NCI-H69 (cell line): Measurements from ENCODE around the gene UNC50.
"Not testable (repeated sequence)": the region's sequence is repeated elsewhere in the genome, so short reads cannot be mapped to it uniquely, and the experiment has no call there.

Experiments used
- DNase-seq: peaks from one replicate; lab custom pipeline; 2025; lab: John Stamatoyannopoulos, UW

The UNC50 gene

DNA sequence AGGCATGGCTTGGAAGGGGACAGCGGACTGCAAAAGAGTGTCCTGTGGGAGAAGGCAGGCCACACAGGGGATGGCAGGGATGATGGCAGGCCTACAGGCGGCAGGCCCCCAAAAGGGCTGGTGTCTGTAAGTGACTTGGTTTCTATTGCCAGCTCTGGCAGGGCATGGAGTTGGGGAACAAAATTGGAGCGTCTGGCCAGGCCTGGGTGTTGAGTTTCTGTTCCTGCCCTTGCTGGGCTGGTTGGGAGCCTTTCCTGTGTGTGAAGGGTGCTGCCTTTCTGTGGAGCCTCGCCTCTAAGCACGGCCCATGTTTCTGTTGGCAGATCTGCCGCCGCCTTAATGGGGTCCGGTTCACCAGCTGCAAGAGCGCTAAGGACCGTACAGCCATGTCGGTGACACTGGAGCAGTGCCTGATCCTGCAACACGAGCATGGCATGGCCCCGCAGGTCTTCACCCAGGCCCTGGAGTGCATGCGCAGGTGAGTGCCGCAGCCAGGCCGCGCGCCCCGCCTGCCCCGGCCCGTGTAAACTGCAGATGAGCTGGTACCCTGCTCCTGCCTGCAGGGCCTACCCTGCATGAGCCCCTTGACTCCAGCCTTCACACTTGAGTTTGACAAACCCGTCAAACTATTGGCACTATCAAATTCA lies 31.6 kb upstream of the UNC50 start:
- no peak for DNase-seq

DNA sequence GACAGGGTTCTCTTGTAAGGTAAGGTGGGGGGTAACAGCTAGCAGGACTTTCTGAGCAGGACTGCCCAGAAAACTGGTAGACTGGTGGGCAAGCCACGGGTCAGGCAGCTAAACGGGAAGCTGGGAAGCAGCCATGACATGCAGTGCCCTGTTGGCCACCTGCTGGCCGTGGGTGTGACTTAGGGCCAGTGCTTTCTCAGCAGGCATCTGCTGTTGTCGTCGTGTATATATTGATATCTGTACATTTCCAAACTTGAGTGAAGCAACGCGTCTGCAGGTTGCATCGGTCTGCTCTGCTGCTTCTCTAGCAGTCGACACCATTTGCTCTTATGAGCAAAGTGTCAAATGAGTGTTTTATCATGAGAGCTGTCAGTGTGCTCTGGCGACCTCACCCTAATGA lies 31.1 kb upstream of the UNC50 start:
- no peak for DNase-seq

DNA sequence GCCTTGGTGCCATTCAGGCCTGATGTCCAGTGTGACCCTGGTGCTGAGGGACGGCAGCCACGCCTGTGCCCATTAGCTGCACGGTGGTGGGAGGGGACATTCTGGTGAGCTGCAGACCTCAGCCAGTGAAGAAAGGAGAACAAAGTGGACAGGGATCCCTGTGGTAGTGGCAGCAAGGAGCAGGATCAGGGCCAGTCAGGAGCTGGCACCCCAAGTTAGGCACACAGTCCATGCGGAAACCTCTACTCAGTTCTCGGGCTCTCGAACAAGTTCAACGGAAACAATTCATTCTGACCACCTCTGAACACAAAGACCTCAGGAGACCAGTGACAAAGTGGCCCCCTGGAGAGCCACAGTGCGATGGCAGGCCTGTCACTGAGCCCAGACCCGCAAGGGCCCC lies 30.2 kb upstream of the UNC50 start:
- DNase-seq = no peak

DNA sequence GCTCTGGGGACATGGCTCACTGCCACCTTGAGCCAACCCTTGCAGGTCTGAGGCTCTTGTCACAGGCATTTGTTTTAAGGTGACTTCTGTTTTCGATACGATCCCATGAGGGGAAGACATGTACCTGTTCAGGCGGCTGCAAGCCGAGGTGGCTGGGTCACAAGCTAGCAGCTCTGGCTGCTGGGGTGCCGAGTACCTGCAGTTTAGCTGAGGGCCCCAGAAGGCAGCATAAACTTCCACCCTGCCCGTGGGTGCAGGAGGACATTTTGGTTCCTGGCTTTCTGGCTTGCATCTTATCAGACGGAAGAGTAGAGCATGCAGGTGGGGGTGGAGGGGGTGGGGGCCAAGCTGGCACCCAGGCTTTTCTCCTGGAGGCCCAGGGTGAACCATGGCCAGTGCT lies 28.5 kb upstream of the UNC50 start:
- DNase-seq = no peak

DNA sequence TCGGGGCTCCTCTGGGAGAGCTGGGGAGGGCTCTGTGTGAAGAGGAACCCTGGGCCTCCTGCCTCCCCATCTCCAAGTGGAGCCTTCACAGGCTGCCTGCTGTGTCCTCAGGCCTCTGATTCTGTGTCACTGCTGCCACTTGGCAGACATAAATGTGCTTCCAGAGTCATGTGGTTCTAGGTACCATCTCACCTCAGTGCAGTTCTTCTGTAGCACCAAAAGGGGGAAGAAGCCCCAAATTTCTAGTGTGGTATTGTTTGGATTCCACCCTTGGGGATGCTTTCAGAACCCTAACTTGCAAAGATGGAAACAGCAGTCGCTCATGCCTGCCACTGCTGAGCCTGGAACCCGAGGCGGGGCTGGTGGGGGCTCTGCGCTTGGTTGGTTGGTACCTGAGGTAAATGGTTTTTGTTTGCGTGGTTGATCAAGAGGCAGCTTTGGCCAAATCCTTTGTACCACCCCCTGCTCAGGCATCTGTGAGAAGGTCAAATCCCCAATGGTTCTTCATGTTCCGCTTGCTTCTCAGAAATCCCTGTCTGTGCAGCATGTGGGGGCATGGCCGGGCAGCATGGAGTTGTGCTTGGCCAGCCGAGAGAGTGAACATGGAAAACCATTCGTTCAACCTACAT lies 27.6 kb upstream of the UNC50 start:
- no peak for DNase-seq

DNA sequence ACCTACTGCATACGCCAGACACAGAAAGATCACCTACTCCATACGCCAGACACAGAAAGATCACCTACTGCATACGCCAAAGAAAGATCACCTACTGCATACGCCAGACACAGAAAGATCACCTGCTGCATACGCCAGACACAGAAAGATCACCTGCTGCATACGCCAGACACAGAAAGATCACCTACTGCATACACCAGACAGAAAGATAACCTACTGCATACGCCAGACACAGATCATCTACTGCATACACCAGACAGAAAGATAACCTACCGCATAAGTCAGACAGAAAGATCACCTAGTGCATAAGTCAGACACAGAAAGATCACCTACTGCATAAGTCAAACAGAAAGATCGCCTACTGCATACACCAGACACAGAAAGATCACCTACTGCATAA lies 25.9 kb upstream of the UNC50 start:
- DNase-seq = no peak

DNA sequence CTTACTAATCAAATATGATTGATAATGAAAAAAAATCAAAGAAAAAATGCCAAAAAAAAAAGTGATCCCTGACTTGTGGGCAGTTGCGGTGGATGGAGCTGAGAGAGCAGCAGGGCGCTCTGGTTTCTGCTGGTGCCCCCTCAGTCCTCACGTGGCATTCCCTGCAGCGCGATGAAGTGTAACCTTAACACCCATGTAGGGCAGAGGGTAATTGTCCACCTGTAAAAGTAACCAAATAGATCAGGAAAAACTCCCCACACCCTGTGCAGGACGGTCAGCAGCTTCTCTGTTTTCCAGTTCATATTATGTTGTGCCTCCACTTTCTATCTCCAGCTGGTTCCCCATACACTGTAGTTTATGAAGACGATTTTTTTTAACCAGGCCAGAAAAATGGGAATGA lies 25.1 kb upstream of the UNC50 start:
- DNase-seq = no peak

DNA sequence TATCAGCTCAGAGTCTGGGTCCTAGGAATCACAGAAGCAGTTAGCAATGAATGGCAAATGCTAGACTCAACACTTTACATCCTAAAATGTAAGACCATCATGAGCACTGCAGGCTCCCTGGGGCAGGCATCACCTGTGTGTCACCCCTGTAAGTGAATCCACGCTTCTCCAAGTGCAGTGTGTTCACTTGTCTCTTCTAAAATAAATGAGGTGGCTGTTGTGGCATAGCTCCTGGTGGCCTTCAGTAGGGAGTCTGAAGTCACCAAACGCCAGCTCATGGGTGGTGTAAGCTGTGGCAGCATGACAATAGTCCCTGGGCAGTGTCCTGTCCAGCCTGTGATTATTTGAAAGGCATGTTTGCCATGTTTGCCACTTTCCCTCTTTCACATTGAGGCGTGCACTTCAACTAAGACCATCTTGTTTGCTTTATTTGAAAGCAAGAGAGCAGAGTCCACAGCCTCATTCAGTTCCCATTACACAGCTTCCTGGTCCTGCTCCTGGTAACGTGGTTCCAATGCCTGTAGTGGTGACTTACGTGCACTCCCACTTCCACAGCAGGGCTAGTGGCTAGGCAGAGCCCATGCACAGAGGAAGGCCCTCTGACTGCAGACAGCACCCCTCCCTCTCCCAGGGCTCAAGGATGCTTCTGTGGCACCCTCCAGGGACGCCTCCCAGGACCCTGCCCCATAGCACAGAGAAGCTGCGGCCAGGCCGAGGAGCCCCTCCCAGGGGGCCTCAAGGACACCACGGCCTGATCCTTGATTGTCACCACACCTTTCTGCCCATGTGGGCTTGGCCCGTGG lies 24.4 kb upstream of the UNC50 start:
- peak; percentile 13 for DNase-seq

DNA sequence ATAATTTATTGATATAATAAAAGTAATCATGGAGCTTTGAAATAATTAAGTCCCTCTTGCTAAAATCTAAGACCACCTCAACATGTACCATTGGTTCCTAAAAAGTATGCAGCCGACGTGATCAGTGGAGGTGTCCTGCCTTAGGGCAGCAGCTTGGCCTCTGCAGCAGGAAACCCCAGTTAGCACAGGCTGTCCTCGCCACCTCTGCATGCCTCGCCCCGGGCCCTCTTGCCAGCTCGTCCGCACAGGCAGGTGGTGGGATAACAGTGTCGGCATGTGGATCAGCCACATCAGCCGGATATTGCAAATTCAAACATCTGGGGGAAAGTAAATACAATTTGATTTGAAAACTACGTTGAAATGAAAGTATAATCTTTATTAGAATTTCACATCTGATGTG lies 23.0 kb upstream of the UNC50 start:
- DNase-seq = no peak

DNA sequence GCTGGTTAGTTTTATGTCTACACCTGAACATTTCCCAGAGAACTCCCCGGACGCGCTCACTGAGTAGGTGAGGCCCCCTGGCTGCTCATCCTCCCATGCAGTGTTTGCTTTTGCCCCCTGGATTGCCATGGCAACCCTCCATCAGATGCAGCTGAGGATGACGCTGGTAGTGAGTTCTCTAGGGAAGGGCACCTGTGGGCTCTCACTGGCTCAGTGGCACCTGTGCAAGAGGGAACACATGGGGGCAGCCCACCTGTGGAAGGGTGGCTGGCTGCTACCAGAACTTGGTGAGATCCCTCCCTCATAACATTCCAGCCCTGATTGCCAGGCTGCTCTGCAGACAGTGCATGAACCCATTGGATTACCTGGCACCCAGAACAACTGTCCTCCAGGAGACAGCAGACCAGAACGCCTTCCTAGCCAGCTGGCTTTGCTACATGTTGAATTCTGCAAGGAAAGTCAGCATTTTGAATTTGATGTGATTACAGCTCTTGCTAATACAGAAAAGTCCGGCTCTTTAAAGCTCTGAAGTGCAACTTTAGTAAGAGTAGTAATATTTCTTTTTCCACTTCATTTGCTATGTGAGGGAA lies 21.7 kb upstream of the UNC50 start:
- DNase-seq = no peak

DNA sequence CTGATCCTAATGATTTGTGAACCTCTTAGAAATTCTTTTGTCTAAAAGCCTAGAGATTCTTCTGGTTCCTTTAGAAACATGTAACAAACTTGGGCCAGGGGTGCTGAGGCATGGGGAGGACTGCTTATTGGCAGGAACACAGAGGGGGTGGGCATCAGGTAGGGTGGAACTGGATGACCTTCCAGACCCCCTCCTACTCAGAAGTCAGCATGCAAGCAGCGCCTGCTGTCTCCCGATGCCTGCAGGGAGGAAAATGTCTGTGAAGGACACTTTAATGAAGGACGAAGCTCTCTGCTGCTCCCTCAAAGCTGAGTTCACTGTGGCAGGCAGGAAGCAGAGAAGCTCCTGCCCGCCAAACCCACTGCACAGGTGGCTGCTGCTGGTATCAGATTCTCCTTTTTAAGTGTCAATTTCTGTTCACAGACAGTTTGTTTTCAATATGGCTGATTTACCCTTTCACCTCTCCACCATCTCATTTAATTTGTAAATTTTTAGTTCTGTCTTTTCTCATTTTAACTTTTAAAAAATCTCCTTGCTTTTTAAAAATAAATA lies 19.4 kb upstream of the UNC50 start:
- peak; percentile 11 for DNase-seq

DNA sequence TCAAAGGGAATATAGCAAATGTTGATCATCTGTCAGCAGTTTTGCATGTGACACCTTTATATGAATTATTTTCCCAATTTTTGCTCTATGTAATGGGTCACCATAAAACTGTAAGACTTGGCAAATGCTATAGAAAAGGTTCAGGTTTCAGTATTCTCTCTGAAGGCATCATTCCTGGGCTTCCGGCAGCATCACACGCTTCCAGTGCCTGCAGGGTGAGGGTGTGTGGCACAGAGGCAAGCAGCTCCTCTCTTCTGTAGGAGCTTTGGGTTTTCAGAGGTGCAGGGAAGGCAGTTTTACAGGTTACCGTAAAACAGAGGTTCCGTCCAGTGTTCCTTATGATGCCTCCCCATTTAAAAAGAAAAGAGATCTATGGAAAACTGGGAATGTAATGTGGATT lies 18.9 kb upstream of the UNC50 start:
- no peak for DNase-seq

DNA sequence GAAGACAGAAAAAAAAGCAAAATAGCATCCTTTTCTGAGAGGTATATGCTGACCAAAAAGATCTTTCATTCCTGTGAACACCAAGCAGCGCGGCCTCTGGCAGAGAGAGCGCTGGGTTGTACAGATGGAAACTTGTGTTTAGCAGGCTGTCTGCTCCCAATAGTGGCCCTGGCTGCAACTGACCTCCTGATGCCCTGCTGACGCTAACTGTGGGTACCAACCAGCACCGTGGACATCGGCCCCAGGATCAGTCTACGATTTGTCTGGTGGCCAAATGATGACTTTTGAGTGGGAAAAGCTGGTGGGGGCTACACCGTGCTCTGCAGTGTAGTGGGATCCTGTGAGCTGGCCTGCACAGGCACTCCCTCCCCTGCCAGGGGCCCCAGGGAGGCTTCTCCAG lies 15.8 kb upstream of the UNC50 start:
- DNase-seq = no peak

DNA sequence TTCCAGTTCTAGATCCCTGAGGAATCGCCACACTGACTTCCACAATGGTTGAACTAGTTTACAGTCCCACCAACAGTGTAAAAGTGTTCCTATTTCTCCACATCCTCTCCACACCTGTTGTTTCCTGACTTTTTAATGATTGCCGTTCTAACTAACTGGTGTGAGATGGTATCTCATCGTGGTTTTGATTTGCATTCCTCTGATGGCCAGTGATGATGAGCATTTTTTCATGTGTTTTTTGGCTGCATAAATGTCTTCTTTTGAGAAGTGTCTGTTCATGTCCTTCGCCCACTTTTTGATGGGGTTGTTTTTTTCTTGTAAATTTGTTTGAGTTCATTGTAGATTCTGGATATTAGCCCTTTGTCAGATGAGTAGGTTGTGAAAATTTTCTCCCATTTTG lies 13.7 kb upstream of the UNC50 start:
- not testable (repeated sequence) for DNase-seq

DNA sequence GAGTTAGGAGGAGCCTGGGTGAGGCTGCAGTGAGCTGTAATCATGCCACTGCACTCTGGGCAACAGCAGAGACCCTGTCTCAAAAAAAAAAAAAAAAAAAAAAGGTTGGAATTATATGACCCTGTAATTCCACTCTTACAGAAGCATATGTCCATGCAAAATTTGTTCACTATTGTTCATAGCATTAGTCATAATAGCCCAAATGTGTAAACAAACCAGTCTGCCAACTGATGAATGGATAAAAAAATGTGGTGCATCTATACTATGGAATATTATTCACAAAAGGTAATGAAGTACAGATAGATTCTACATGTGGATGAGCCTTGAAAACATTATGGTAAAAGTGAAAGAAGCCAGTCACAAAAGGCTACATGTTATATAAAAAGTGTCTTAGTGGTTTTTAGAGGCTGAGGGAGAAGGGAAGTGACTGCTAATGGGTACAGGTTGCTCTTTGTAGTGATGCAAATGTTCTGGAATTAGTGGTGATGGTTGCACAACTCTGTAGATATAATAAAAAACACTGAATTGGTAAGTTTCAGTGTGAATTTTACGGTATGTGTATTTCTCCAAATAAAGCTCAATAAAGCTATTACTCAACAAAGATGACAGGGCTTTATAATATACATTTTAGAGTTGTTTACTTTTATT lies 9.5 kb upstream of the UNC50 start:
- no peak for DNase-seq

DNA sequence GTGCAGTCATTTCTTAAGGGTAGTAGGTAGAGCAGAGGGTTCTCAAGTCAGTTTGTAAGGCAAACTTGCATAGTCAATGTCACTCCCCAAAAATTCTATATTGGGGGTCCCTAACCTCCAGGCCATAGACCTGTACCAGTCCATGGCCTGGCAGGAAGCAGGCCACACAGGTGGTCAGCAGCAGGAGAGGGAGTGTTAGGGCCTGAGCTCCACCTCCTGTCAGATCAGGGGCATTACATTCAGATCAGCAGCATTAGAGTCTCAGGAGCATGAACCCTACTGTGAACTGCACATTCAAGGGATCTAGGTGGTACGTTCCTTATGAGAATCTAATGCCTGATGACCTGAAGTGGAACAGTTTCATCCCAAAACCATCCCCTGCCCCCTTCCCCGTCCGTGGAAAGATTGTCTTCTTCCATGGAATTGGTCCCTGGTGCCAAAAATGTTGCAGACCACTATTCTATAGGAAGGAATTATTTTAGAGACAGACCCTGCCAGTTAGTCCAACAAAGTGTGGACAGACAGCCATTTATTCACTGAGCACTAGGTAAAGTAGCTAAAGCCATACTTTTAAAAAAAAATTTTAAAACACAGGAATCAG lies 6.8 kb upstream of the UNC50 start:
- DNase-seq = peak; percentile 43

DNA sequence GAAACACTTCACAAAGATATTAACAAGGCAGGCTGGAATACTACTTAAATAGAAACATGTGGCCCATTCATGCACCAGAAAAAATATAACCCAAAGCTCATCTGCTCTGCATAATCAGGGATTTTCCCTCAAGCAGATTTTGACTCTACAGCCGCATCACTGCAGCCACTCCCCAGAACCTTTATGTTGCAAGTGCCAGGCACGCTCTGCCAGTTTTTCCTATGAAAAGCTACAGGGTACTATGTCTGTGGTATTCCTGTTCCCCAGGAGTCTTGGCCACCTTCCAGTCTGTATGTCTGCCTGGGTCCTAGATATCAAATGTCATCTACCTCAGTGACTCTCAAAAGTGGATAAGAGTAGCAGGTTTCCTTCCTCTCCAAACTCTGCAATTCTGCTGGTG lies 3.8 kb upstream of the UNC50 start:
- peak; percentile 38 for DNase-seq

DNA sequence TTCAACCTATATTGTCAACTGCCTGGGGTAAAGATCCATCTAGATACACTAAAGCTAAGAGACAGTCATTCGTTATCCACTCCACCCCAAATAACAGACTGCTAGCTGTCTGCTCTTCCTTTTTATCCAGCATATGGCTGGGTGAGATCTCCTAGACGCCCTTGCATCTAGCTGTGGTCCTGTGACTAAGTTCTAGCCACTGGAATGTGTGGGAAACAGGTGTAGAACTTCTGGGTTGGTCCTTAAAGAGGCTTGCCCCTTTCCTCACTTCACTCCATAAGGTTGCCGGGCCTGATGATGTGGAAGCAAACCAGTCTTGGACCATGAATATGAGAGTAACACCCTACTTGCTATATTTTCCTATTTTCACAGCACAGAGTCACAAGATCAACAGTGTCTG lies 3.3 kb upstream of the UNC50 start:
- DNase-seq = no peak

DNA sequence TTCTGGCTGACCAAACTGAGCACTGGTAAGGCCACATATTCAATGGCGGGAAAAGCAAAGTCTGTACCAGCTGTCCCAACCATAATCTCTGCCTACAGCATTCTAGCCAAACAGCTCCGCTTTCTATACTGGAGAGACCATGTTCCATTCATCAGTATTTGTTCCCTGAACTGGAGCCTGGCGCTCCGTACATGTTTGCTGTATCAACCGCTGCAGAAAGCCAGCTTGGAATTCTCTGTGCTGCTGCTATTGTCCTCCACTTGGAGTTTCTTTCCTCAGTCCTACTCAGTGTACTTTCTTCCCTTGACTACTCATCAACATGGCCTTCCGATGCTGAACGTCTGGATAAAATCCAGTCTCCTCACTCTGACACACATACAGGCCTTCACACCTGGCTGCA lies 2.0 kb upstream of the UNC50 start:
- no peak for DNase-seq

DNA sequence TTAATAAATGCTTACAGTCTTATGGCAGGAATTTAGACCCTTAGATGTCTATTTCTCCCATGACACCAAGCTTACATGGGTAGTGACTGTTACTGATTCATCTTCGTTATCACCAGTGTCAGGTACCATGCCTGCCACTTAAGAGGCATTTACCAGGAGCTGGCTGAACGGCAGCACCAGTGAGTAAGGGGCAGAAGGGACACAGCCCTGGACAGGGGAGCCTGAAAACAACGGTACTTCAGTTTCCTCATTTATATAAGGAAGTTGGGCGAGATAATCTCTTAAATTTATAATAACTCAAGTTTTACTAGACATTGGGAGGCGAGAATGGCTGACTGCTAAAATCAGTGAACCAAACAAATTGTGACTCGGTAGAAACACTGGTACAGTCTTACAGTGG lies 1.3 kb upstream of the UNC50 start:
- DNase-seq = no peak

DNA sequence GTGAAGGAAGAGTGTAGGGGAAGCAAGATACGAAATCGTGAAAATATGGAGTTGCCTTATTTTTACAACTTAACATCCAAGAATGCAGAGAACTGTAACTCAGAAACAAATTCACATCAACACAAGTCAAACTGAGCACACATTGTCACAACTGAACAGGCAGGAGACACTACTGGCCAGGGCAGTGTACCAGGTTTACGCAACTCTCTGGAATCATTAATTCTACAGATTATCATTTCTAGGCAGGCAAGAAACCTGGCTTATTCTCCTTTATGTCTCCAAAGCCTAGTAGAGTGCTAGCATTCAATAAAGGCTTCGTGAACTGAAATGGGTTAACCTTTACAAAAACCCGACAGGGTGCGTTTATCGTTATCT lies 661 bp upstream of the UNC50 start:
- no peak for DNase-seq
